ENCODE measurements around the gene INKA1.

The INKA1 gene

DNA sequence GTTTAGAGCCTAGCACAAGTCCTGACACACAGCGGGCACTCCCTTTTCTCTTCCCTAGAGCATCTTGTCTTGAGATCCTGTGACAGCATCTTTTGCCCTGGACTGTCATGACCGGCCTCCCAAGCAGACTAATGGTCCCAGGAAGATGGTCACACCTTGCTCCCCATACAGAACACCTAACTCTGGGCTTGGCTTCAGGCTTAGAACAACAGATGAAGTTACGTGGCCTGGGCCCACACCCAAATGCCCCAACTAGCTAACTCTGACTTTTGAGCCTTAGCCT, 15.9 kb upstream of the INKA1 start:
- no peak for DNase-seq

DNA sequence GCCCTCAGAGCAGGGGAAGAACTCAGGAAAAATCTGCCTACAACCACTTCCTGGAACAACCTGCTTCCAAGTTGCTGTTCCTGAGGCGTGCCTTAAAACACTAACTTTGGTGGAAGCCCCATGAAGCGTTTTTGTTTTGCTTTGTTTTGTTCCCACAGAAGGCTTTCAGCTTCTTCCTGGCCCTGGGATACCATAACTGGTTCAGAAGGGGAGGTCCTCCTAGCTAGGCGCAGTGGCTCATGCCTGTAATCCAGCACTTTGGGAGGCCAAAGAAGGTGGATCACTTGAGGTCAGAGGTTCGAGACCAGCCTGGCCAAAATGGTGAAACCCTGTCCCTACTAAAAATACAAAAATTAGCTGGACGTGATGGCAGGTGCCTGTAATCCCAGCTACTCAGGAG, 15.5 kb upstream of the INKA1 start:
- no peak for DNase-seq

DNA sequence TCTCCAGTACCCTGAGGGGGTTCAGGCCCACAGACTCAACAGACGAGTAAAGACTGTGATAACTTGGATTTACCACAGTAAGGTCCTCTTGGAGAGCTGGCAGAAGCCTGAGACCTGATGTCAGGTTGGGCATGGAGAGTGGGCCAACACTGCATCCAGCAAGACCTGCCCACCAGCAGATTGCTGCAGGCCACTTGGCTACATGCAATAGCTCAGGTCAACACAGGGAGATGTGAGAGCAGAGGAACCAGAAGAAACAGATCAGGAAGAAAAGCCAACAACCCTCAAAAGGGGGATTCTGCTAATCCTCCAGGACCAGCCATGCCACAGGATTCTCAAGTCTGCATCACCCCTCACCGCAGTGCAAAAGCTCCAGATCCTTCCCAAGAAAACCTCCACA, 15.0 kb upstream of the INKA1 start:
- DNase-seq, result no peak

DNA sequence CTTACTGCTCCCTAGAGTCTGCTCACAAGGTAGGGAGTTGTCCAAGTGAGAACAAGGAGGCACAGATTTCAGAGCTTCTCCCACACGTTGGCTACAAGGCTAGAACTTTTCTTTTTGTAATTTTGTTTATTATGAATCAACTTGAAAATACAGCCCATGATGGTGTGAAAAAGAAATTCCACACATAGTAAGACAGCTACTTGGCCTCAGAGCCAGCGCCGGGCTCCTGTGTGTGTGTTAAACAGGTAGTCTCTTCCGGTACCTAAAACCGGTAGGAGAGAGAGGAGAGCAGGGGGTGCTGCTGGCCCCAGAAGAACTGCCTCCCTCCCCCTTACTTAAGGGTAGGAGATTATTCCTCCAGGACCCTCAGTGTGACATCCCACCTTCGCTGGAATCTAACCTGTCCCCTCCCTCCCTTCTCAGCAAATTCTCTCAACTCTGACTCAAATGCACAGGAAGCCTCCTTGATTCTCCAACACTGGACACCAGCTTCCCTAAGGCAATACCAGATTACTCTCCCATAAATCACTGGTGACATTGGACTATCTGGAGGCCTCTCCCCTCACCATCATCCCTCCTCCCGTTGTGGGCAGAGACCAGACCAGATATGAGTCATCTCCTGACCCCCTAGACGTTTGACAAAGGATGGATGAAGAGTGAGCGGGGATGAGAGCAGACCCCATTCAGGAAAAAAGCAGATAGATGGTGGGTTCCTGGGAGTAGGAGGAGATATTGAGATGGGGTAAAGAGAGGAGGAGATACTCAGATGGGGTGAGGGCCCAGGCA, 12.2 kb upstream of the INKA1 start:
- no peak for DNase-seq

DNA sequence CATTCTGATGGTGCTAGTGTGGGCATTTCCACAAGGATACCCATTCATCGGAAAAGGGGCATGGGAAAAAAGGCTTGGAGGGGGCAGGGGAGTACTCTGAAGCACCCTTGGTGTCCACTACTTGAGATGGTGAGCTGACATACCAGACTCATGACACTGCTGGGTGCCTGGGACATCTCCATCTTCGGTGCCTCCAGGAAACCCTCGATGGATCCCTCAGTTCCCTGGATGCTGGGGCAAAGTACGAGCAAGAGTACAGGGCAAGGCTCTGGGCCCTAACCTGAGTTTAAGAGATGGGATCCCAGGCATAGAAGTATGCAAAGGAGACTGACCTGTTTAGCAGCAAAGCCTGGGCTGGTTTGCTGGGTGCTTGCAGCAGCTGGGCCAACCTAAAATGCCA, 11.5 kb upstream of the INKA1 start:
- no peak for DNase-seq

DNA sequence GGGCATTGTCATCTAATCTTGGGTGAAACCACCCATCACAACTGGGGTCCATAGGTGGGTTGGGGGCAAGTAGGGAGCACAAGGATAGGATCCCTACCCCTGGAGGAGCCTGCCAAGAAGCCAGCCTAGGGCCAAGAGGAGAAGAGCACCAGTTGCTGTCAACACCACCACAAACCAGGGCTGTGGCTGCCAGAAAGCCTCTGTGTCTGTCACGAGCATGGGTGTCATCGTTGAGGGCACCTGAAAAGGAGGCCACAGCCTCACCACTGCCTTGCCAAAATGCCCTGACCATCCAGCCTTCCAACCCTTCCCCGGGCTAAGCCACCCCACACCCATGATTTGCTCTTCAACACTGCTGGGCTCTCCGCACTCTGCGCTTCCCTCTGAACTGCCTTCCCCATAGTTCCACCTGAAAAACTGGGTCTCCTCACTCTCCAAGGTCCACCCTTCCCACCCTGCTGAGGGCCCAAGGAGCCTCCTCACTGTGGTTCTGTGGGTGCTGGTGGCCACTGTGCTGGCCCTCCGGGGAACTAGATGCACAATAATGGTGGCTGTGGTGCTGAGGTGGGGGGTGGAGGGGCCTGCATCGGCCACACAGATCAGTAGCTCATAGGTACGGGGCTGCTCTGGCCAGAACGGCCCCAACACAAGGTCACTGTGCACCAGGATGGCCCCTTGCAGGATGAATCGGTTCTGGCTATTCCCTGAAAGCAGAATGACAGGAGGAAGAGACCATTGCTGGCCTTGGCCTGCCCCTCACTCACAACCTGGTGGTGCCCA, 10.5 kb upstream of the INKA1 start:
- no peak for DNase-seq

DNA sequence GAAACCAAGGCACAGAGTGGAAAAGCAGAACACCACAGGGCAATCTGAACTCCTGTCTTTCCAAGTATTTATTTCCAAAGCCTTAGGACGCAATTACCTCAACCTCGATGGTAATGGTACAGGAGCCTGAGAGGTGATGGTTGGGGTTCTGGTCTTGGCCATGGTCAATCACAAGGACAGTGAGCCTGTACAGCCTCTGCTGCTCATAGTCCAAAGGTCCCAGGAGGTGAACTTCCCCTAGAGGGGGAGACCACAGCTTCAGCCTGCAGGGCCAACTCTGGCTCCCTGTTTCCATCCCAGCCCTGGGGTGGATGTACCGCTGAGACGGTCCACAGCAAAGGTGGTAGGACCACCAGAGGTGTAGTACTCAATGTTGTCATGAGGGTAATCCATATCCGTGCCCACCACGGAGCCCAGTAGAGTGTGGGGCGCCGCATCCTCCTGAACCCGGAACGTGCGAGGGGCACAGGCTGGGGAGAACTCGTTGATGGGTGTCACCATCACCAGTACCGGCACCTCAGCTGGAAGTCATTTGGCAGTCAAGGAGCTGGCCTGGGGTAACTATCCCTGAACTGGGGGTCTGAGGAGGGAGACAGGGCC, 9.5 kb upstream of the INKA1 start:
- DNase-seq, result no peak

DNA sequence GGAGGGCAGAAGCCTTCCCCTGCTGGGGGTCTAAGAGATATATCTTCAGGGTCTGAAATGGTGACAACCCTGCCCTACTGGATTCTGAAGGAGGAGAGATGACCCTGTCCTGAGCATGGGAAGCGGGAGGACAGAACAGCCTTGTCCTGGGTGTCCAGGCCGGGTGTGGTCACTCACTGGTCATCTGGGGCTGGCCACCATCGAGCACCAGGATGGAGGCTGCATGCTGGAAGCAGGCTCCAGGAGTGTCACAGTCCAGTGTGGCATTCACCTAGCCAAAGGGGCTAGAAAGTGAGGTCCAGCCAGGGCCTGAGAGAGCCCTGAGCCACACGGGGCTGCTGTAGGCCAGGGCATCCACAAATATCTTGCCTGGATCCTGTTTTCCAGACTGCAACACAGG, 8.6 kb upstream of the INKA1 start:
- no peak for DNase-seq

- DNase-seq, result no peak
Observed at GRCh38 chr3:49794926-49795905, 7.8 kb upstream of the INKA1 start.

GRCh38 chr3:49799105-49799504, 4.0 kb upstream of the INKA1 start:
- DNase-seq, result no peak

- DNase-seq, result no peak
Observed at GRCh38 chr3:49799761-49800160, 3.3 kb upstream of the INKA1 start, which contains the start of gene CDHR4. CDHR4 (minus strand) TSS chr3:49799873; CDS start chr3:49799812, 61 bp downstream.

DNA sequence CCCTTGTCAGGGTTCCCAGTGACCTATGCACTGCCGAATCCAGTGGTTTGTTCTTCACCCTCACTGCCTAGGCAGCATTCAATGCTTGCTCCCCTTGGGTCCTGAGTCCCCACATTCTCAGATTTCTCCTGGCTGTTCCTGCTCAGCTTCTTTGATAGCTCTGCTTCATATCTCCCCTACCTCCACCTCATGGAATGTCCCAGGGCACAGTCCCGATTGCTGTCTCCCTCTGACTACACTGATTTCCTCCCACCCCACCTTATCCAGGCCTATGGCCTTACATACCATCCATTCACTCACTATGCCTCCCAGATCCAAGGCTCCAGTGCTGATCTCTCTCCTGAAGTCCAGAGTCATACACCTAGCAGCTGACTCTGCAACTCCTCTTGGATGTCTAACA, 1.9 kb upstream of the INKA1 start:
- DNase-seq, result no peak

DNA sequence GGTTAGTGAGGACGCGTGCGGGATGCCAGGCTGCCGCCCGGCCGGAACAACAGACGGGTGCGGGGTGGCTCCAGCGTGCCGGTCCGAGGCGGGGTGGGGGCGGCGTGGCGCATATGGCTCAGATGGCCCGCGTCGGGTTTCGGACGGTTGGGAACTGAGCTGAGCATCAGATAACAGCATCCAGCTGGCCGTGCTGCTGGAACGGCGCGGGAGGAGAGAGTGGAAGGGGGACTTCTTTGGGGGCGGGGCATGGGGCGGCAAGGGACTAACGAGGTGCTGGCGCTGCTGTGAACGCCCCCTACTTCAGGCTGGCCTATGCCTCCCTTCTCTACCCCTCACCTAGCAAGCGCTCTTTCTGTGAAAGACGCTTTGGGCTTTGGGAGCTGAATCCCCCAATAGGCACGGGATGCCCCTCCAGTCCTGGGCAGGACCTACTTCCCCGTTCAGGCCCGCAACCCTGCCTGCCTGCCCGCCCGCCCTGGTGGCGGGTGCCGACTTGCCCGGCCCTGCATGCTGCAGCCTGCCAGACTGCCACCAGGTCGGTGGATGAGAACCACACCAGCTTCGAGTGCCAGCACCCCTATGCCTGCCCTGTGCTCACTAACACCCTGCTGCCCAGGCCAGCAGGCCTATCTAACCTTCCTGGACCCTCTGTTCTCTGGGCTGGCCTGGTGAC, 542 bp downstream of the INKA1 start:
- peak; percentile 19 for DNase-seq

GRCh38 chr3:49804141-49805041, 1.3 kb downstream of the INKA1 start:
- no peak for DNase-seq

- DNase-seq, result peak; percentile 3
Observed at GRCh38 chr3:49805367-49805782, 2.3 kb downstream of the INKA1 start.

GRCh38 chr3:49805897-49806701, 3.0 kb downstream of the INKA1 start:
- no peak for DNase-seq

DNA sequence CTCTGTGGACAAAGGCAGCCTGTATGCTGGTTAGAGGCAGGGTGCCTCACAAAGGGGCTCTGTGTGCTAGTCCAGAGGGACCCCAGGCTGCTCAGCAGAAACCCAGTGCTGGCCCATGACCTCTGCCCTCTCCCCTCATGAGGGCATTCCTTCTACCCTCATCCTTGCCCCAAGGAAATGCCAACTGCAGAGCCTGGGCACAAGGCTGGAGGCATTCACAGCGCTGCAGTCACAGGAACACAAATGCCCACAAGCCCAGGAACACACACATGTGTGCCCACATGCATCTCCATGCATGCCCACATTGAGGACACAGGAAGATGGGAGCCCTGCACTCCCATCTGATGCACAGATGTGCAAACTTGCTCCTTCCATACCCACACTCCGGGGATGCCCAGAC, 3.8 kb downstream of the INKA1 start:
- DNase-seq, result no peak

DNA sequence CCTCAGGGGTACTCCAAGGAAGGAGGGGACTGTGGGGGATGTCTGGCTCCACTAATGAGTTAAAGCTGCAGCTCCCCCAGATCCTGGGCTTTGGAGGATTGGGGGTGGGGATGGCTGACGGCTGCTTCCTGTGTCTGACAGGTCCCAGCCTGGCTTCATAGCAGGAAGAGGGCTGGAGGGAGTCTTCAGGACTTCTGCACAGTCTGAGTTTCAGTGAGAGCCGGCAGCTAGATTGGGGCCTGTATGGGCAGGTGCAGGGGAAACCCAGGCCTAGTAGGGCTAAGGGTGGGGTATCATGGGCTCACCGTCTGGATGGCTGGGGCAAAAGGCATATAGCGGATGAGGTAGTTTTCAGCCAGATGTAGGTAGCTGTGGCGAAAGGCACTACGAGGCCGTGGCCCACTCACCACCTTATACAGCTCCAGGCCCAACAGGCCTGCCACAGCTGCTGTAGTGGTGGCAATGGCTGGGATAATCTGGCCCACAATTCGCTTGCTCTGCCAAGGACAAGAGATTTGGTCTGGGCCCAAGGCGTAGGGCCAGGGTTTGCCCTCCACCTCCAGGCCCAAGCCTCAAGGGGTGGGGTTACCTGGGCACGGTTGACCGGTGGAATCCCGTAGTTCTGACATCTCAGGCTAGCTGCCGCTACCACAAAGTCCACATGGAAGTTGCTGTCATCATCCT, 4.5 kb downstream of the INKA1 start:
- no peak for DNase-seq

DNA sequence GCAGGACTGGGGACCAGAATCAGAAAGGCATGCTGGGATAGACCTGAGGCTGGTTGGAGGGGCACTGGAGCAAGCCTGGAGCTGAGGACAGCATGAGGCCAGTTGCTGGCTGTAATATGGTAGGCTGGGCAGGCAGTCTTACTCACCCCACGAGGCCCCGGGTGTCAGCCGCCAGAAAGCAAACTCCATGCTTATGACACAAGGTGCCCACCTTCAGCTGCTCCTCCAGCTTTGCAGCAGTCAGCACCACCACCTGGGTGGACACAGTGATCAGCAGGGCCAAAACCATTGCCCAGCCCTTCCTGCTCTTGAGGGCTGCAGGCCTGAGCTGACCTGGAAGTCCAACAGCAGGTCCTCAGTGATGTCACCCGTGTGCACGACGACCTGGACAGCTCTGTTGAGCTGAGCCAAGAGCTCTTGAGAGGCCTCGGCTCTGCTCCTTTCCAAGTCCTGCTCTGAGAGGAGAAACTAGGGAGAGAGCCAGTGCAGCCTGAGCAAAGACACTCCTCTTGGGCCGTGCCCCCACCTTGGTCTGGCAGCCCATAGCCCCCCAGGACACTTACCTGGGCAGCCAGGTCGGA, 9.9 kb downstream of the INKA1 start:
- DNase-seq, result no peak
